CD14-positive monocyte (primary cell): Measurements from ENCODE around the gene SUSD4. TPM values are rescaled to one million over a fixed set of nuclear protein-coding genes. Genes with fewer than 3 reads are reported as not detected.
A peak's percentile ranks its signal among the peaks of the same experiment; 100 is the strongest.

Experiments
- DNase-seq, 3 donors: peaks; one replicate each; pipeline ENCODE4 v3.0.0-alpha.2; 2011 to 2022
- H2AFZ ChIP-seq: 2 replicates; pipeline ENCODE4 v1.6.0; 2012; ENCODE audit warnings: mild to moderate bottlenecking, low read depth, low read length, inconsistent platforms; ENCODE audit not compliant: insufficient read depth, poor library complexity, severe bottlenecking
- H3K27ac ChIP-seq, 2 donors: 1 replicate in 1 of 2; 2 replicates in 1 of 2; pipeline ENCODE4 v1.5.1; 2012 to 2013; ENCODE audit warnings: low read length in 2 of 2, control low read depth in 1 of 2, inconsistent platforms in 1 of 2, low read depth in 1 of 2, mild to moderate bottlenecking in 1 of 2
- H3K27me3 ChIP-seq, 2 donors: one replicate each; pipeline versions ENCODE4 v1.6.0 to v1.6.1; 2011 to 2013; ENCODE audit warnings: low read length in 2 of 2; ENCODE audit not compliant: control insufficient read depth in 2 of 2, insufficient read depth in 2 of 2
- H3K36me3 ChIP-seq, 2 donors: replicated peaks in 1 of 2; 1 replicate in 1 of 2; 2 replicates in 1 of 2; pipeline versions ENCODE4 v1.5.1 to v1.6.1; 2012 to 2013; ENCODE audit warnings: low read length in 2 of 2, control low read depth in 1 of 2, inconsistent platforms in 1 of 2, mild to moderate bottlenecking in 1 of 2; ENCODE audit not compliant: insufficient read depth in 2 of 2, control insufficient read depth in 1 of 2
- H3K4me1 ChIP-seq, 2 donors: 1 replicate in 1 of 2; 2 replicates in 1 of 2; pipeline versions ENCODE4 v1.5.1 to v1.6.1; 2012 to 2013; ENCODE audit warnings: low read length in 2 of 2, control low read depth in 1 of 2, inconsistent platforms in 1 of 2, mild to moderate bottlenecking in 1 of 2, moderate library complexity in 1 of 2; ENCODE audit not compliant: insufficient read depth in 2 of 2, control insufficient read depth in 1 of 2
- H3K4me2 ChIP-seq: replicated peaks from 2 replicates; pipeline ENCODE3; 2012; ENCODE audit warnings: low read length, moderate library complexity, mild to moderate bottlenecking; ENCODE audit not compliant: poor library complexity, severe bottlenecking; ENCODE audit errors: extremely low read depth
- H3K4me3 ChIP-seq, 3 experiments: fragments of 200-600 bp in 1 of 3; sonication (generic) in 1 of 3; replicated peaks in 1 of 3; 1 replicate in 2 of 3; 2 replicates in 1 of 3; pipeline ENCODE4 v1.5.1; 2011 to 2013; ENCODE audit warnings: low read length in 3 of 3, mild to moderate bottlenecking in 3 of 3, control low read depth in 2 of 3, low read depth in 2 of 3, inconsistent platforms in 1 of 3, moderate library complexity in 1 of 3
- H3K79me2 ChIP-seq: 2 replicates; pipeline ENCODE4 v1.6.0; 2012; ENCODE audit warnings: mild to moderate bottlenecking, control low read depth, inconsistent platforms, low read length, moderate library complexity; ENCODE audit not compliant: insufficient read depth
- H3K9ac ChIP-seq: 2 replicates; pipeline ENCODE4 v1.6.0; 2017; ENCODE audit warnings: low read length, mild to moderate bottlenecking; ENCODE audit not compliant: insufficient read depth, poor library complexity, severe bottlenecking
- H3K9me3 ChIP-seq, 2 donors: replicated peaks in 1 of 2; 1 replicate in 1 of 2; 2 replicates in 1 of 2; pipeline versions ENCODE4 v1.5.1 to v1.6.1; 2012 to 2013; ENCODE audit warnings: low read length in 2 of 2, control low read depth in 1 of 2; ENCODE audit not compliant: control insufficient read depth in 1 of 2, insufficient read depth in 1 of 2
- H4K20me1 ChIP-seq: 2 replicates; pipeline ENCODE4 v1.6.0; 2012; ENCODE audit warnings: mild to moderate bottlenecking, low read length, control low read depth, moderate library complexity; ENCODE audit not compliant: insufficient read depth
- H3K27ac Mint-ChIP-seq, 7 donors: one replicate each; pipeline ENCODE4 v1.8.0; 2020; ENCODE audit warnings: mild to moderate bottlenecking in 7 of 7, mixed read lengths in 7 of 7, moderate library complexity in 6 of 7, inconsistent platforms in 2 of 7
- H3K27me3 Mint-ChIP-seq, 3 donors: one replicate each; pipeline ENCODE4 v1.8.0; 2021 to 2022; ENCODE audit warnings: low read depth in 3 of 3, mild to moderate bottlenecking in 3 of 3, mixed read lengths in 3 of 3, moderate library complexity in 3 of 3, inconsistent platforms in 1 of 3
- H3K36me3 Mint-ChIP-seq, 2 donors: one replicate each; pipeline ENCODE4 v1.8.0; 2020; ENCODE audit warnings: mixed read lengths in 2 of 2, inconsistent platforms in 1 of 2, mild to moderate bottlenecking in 1 of 2
- H3K4me1 Mint-ChIP-seq: one replicate; pipeline ENCODE4 v1.8.0; 2020; ENCODE audit warnings: mild to moderate bottlenecking, mixed read lengths
- H3K4me3 Mint-ChIP-seq, 2 donors: one replicate each; pipeline ENCODE4 v1.8.0; 2020; ENCODE audit warnings: mild to moderate bottlenecking in 2 of 2, mixed read lengths in 2 of 2, moderate library complexity in 1 of 2
- H3K9me3 Mint-ChIP-seq, 7 donors: one replicate each; pipeline ENCODE4 v1.8.0; 2020 to 2022; ENCODE audit warnings: mixed read lengths in 7 of 7, mild to moderate bottlenecking in 6 of 7, moderate library complexity in 6 of 7, inconsistent platforms in 2 of 7
- WGBS: methylation state at CpG from one replicate; pipeline ENCODE4 v1.1.5; 2013; ENCODE audit warnings: missing lambda C conversion rate; ENCODE audit not compliant: insufficient coverage; 5-methylcytosine and 5-hydroxymethylcytosine counted together
- intact Hi-C, 2 donors: fragments of 100-400 bp; cut with micrococcal nuclease; formaldehyde crosslinking; loops; one replicate each; pipeline versions ENCODE4 v1.15.0 to v1.15.1; 2023
- polyA plus RNA-seq, 3 donors: library from polyadenylated mRNA; depleted of rRNA in 1 of 3; unstranded in 2 of 3; stranded (reverse) in 1 of 3; fragments of 300-500 nt in 2 of 3; fragments of >200 nt in 1 of 3; fragmentation: Illumina TruSeq in 2 of 3; gene quantifications; 1 replicate in 2 of 3; 2 replicates in 1 of 3; pipeline ENCODE4 v1.2.3, GENCODE V29; 2012 to 2021
- TF ChIP-seq, protein P1 (sequence below): fragments of 200-600 bp; IDR thresholded peaks from one replicate; pipeline ENCODE4 v1.8.0; 2022; ENCODE audit warnings: antibody characterized with exemption, mild to moderate bottlenecking

Gene SUSD4
- polyA plus RNA-seq, 3 donors = 0.34 to 0.92 (median 0.50) TPM

DNA sequence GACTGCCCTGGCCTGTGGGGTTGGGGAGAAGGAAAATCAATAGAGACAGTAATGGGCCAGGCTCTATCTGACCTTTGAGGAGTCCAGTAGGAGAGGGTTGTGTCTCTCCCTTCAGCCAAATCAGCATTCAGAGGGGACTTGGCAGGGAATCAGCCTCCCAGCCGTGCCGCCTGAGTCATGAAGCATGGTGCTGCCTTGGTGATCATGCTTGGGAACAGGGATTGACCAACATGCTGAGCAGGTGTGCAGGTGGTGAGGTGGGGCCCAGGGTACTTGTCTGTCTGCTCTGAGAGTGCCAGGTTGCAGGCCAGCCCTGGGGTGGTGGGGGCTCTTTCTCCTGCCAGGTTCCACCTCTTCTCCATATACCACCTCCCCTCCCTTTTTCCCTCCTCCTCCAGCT lies 162.0 kb downstream of the SUSD4 start:
- Mint-ChIP-seq H3K4me1 (peaks cover 41% of the 10 kb centered on the region), H3K27me3 (peaks cover 0 to 2% (median 2%) of the 10 kb centered on the region in 3 donors), H3K4me3 (no peak overlapping the region), H3K27ac (peak overlapping the region in 1 of 7 donors; percentile 41), H3K36me3 (no peaks in the 10 kb centered on the region), H3K9me3 (peaks cover 0 to 9% (median 2%) of the 10 kb centered on the region in 7 donors)
- Histone ChIP-seq H3K27ac (no peak overlapping the region), H3K27me3 (no peaks in the 10 kb centered on the region), H3K4me1 (peaks cover 24 to 34% of the 10 kb centered on the region in 2 donors), H3K36me3 (no peaks in the 10 kb centered on the region), H4K20me1 (no peaks in the 10 kb centered on the region), H3K79me2 (no peaks in the 10 kb centered on the region), H3K4me2 (no peak overlapping the region), H2AFZ (no peak overlapping the region), H3K9ac (no peak overlapping the region), H3K4me3 (no peak overlapping the region), H3K9me3 (no peaks in the 10 kb centered on the region)
- intact Hi-C loops = loop anchor here in 1 of 2 donors (5.0 kb wide), 1 partner anchor 55 kb away; no protein-coding TSS in a partner anchor
- WGBS = no CpG with 5 or more reads among the region's 2 CpGs
- no peak for DNase-seq
- TF ChIP-seq, protein P1, sequence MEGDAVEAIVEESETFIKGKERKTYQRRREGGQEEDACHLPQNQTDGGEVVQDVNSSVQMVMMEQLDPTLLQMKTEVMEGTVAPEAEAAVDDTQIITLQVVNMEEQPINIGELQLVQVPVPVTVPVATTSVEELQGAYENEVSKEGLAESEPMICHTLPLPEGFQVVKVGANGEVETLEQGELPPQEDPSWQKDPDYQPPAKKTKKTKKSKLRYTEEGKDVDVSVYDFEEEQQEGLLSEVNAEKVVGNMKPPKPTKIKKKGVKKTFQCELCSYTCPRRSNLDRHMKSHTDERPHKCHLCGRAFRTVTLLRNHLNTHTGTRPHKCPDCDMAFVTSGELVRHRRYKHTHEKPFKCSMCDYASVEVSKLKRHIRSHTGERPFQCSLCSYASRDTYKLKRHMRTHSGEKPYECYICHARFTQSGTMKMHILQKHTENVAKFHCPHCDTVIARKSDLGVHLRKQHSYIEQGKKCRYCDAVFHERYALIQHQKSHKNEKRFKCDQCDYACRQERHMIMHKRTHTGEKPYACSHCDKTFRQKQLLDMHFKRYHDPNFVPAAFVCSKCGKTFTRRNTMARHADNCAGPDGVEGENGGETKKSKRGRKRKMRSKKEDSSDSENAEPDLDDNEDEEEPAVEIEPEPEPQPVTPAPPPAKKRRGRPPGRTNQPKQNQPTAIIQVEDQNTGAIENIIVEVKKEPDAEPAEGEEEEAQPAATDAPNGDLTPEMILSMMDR = no peak

DNA sequence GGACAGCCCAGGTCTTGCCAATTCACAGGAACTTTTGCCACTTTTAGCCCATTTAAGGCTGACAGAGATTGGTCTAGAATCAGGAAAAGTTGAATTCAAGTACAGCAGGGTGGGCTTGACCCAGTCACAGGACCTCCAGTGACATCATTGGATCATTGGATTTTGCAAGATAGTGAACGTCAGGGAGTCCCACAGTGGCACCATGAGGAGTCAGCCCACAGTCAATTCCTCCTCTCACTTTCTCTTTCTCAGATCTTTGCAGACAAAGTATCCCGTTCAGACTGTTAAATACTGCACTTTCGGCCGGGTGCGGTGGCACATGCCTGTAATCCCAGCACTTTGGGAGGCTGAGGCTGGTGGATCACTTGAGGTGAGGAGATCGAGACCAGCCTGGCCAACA lies 163.1 kb downstream of the SUSD4 start:
- Histone ChIP-seq H2AFZ (no peak overlapping the region), H3K4me2 (no peak overlapping the region), H3K4me3 (no peak overlapping the region), H3K4me1 (peaks cover 24 to 34% of the 10 kb centered on the region in 2 donors), H3K27ac (peak overlapping the region; percentile 59 to 70), H4K20me1 (no peaks in the 10 kb centered on the region), H3K36me3 (no peaks in the 10 kb centered on the region), H3K27me3 (no peaks in the 10 kb centered on the region), H3K9ac (no peak overlapping the region), H3K79me2 (no peaks in the 10 kb centered on the region), H3K9me3 (no peaks in the 10 kb centered on the region)
- intact Hi-C loops = loop anchor here in 1 of 2 donors (5.0 kb wide), 1 partner anchor 54 kb away; no protein-coding TSS in a partner anchor
- H3K27me3 Mint-ChIP-seq = peaks cover 0 to 2% (median 2%) of the 10 kb centered on the region in 3 donors
- DNase-seq = peak in 1 of 3 donors; percentile 24
- no peaks in the 10 kb centered on the region for H3K36me3 Mint-ChIP-seq
- 0% methylated on average over 1 of the region's 6 CpGs for WGBS
- peaks cover 44% of the 10 kb centered on the region for H3K4me1 Mint-ChIP-seq
- H3K9me3 Mint-ChIP-seq = peaks cover 0 to 9% (median 2%) of the 10 kb centered on the region in 7 donors
- no peak overlapping the region for H3K4me3 Mint-ChIP-seq
- peak overlapping the region; percentile 78 to 91 (median 83) for H3K27ac Mint-ChIP-seq
- TF ChIP-seq, protein P1 = no peak
